Stimulated activated CD8-positive, alpha-beta memory T cell treated with anti-CD3 and anti-CD28 coated beads, Interleukin-4, amount 100 ng/mL, for 24 hours (primary cell): ENCODE data around the gene CHCHD6.

Experiments used
- DNase-seq: peaks from one replicate; pipeline ENCODE4 v3.0.0-alpha.2; 2020; ENCODE audit warnings: low read depth

Gene CHCHD6

DNA sequence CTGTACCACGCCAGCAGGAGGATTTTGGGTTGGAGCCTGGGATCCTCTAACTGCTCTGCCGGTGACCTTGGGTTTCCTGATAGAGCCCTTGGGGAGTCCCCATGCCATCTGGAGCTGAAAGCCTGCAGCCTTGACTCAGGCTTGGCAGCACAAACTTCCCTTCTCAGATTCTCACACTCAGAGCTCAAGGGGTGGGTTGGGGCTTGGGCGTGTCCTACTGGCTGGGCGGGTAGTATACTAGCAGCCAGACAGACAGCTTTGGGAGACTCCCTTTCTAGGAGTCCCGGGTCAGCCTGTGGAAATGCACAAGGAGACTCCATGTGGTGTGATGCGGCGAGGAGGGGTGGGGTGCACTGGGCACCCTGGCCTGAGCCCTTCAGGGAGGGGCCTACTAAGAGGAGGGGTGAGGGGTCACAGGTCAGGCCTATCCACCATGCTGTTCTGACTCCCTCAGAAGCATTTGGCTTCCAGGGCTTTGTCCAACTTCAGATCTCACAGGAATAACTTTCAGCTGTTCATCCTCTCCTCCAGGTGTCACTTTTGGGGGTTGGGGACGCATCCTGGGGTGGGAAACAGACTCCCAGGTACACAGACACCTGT, 257.3 kb downstream of the CHCHD6 start:
- no peak for DNase-seq

- DNase-seq = no peak
Measured at GRCh38 chr3:126961791-126962461, 257.9 kb downstream of the CHCHD6 start.

DNA sequence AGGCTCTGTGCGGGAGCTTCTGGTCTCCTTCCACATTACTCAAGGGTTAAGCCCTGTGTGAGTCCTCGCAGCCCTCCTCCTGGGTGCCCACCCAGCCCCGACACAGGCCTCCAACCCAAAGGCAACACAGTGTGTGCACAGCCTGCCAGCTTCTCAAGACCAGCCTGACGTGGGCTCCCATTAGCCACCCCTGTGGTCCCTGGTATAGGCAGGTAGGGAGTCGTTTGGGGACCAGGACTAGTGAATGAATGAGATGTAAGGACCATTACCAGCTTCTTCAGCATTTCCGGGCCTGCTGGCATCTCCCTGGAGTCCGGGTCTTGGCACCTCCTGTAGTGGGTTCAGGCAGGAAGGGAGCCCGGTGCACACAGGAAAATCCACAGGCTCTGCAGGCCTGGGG, 258.7 kb downstream of the CHCHD6 start:
- no peak for DNase-seq

GRCh38 chr3:126963261-126964190, 259.5 kb downstream of the CHCHD6 start:
- no peak for DNase-seq

- DNase-seq = no peak
Measured at GRCh38 chr3:126964261-126964660, 260.2 kb downstream of the CHCHD6 start.

GRCh38 chr3:126964950-126965349, 260.9 kb downstream of the CHCHD6 start:
- no peak for DNase-seq

- DNase-seq = no peak
Measured at GRCh38 chr3:126965526-126966080, 261.6 kb downstream of the CHCHD6 start.

- DNase-seq = no peak
Measured at GRCh38 chr3:126967386-126967785, 263.3 kb downstream of the CHCHD6 start.

GRCh38 chr3:126968391-126969390, 264.7 kb downstream of the CHCHD6 start:
- no peak for DNase-seq

GRCh38 chr3:126969586-126969985, 265.5 kb downstream of the CHCHD6 start:
- no peak for DNase-seq

DNA sequence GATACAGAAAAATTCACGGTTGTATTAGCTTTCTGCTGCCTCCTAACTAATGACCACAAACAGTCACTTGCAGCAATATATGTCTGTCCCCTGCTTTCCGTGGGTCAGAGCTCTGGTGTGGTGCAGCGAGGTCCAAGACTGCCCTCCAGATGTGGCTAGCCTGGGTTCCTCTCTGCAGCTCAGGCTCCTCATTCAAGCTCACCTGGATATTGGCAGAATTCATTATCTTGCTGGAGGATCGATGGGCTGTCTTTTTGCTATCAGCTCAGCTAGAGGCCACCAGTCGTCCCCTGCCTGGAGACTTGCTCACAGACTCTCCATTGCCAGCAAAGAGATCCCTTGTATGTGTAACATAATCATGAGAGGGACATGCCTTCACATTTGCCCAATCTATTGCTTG, 266.1 kb downstream of the CHCHD6 start:
- DNase-seq = no peak

DNA sequence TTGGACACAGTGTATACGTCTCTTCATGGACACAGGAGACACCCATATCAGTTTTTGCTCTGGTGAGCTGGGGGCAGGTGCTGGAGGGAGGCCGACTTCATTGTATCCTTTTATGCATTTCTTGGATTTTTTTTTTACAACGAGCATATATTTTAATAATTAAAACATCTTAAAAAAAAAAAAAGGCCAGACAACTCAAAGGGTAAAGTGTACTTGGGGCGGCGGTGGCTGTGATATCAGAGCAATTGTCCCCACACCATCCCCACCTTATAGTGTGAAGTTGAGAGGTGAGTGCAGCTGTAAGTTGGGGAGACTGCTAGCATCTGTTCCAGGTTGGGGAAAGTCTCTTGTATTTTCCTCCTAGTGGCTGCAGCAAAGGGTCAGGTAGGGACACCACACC, 266.9 kb downstream of the CHCHD6 start:
- no peak for DNase-seq

- no peak for DNase-seq
Measured at GRCh38 chr3:126971891-126972351, 267.9 kb downstream of the CHCHD6 start.

GRCh38 chr3:126972866-126973265, 268.8 kb downstream of the CHCHD6 start:
- DNase-seq = no peak

DNA sequence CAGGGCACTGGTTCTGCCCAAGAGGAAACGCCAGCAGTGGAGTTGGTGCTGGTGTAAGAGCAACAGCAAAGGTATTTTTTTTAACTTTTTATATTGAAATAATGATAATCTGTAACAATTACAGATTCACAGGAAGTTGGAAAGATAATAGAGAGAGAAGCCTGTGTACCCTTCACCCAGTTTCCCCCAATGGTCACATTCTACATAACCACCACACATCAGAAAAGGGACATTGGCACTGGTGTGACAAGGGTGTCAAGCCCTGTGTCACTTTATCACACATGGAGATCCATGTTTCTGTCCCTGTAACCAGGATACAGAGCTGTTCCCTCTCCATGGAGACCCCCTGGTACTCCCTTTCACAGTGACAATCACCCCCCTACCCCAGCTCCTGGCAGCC, 269.8 kb downstream of the CHCHD6 start:
- no peak for DNase-seq

DNA sequence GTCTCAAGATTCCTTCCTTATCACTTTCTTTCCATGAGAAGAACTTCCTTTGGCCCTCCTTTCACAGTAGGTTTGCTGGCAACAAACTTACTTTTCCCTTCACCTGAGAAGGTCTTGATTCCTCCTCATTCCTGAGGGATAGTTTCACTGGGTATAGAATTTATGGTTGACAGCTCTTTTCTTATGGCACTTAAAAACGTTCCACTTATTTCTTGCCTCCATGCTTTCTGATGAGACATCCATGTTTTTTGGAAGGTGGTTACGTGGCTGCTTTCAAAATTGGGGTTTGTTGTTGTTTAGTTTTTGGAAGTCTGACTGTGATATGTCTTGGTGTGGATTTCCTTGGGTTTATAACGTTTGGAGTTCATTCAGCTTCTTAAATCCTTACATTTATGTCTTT, 270.7 kb downstream of the CHCHD6 start:
- no peak for DNase-seq

DNA sequence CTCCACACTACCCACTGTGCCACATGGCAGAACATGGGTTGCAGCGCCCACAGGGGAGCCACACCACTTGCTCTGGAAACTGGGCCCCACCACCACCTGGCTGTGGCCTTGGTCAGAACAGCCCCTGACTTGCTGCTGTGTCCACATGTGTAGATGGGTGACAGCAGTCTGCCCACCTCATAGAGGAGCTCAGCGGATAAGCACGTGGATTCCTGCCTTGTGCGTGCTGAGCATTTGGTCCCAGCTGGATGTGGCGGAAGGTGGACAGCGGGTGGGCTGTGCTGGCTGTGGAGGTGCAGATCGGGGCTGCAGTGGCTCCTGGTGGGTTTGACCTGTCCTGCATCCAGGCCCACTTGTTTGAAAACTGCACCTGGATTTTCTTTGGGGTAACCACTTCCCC, 272.9 kb downstream of the CHCHD6 start:
- no peak for DNase-seq

GRCh38 chr3:126977821-126978220, 273.8 kb downstream of the CHCHD6 start:
- DNase-seq = no peak

DNA sequence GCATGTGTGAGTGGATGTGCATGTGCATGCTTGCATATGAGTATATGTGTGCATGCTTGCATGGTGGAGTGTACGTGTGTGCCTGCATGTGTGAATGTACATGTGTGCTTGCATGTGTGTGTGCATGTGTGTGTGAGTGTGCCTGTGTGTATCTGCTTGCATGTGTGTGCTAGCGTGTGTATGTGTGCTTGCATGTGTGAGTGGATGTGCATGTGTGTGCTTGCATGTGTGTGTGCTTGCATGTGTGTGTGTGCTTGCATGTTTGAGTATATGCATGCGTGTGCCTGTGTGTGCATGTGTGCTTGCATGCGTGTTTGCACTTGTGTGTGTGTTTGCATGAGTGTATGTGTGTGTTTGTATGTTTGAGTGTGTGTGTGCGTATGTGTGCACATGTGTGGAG, 274.3 kb downstream of the CHCHD6 start:
- no peak for DNase-seq

DNA sequence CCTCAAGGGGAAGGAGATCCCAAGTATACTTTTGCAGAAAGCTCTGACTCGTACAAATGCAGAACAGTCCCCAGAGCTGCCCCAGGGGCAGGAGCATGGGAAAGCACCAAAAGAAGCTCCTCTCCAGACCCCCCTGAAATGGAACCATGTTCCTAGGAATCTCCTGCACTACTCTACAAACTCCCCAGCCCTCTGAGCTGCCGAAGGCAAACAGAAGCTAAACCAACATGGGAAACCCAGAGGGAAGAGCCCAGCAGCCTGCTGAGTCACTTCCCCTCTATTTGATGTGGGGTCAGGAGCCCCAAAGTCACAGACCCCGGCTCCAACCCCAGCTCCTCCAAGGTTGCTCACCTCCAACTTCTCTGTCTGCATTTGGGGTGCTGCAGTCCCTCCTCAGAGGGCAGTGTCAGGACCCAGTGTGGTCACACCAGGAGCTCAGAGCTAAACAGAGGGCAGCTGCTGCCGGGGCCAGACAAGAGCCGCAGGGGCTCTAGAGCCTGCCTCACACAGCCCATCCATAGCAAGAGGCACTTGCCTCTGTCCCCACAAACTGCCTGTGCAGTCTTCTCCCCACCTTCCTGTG, 275.1 kb downstream of the CHCHD6 start:
- no peak for DNase-seq

- no peak for DNase-seq
Measured at GRCh38 chr3:126980266-126980811, 276.3 kb downstream of the CHCHD6 start.
